GM23248 (cell line): Measurements from ENCODE around the gene GRB10.

Source experiments
- EZH2 ChIP-seq: fragments of 200-600 bp; sonication (generic); IDR thresholded peaks from 2 replicates; pipeline ENCODE4 v1.6.1; 2018; ENCODE audit warnings: antibody characterized with exemption, mild to moderate bottlenecking; ENCODE audit not compliant: insufficient read depth, poor library complexity, severe bottlenecking
- EZH2phosphoT487 ChIP-seq: fragments of 200-600 bp; sonication (generic); IDR thresholded peaks from 2 replicates; pipeline ENCODE4 v1.6.1; 2018; ENCODE audit warnings: antibody characterized with exemption, moderate library complexity, mild to moderate bottlenecking, low read depth; ENCODE audit not compliant: insufficient read depth

GRCh38 chr7:50677638-50677996 lies 105.1 kb downstream of the GRB10 start:
- TF ChIP-seq EZH2 (no peak), EZH2phosphoT487 (no peak)
